ENCODE data around the gene CLPTM1.

GRCh38 chr19:45027371-45027770, 72.2 kb downstream of the CLPTM1 start:
- TF ChIP-seq CTCF (conservative IDR thresholded peaks at IDR 0.05; ENCODE audit: low read depth, low read length) (no peak), EZH2 (IDR thresholded peaks at IDR 0.05; ENCODE audit: borderline replicate concordance, low read depth, low read length, poor library complexity, severe bottlenecking) (no peak)

Measured in A673 (cell line).